Testis (tissue), 3 donors: ENCODE measurements around the gene FLAD1. TPM values are rescaled to one million over a fixed set of nuclear protein-coding genes. Genes with fewer than 3 reads are reported as not detected.

Source experiments
- DNase-seq: peaks from one replicate; pipeline ENCODE4 v3.0.0-alpha.2; 2019
- H3K27ac ChIP-seq, 2 donors: fragments of 200-600 bp; sonication (generic); one replicate each; pipeline ENCODE4 v1.5.1; 2019
- H3K27me3 ChIP-seq: fragments of 200-600 bp; sonication (generic); one replicate; pipeline ENCODE4 v1.5.1; 2019
- H3K36me3 ChIP-seq: fragments of 200-600 bp; sonication (generic); one replicate; pipeline ENCODE4 v1.5.1; 2017; ENCODE audit warnings: low read depth; ENCODE audit errors: missing control alignments
- H3K4me1 ChIP-seq: fragments of 200-600 bp; sonication (generic); one replicate; pipeline ENCODE4 v1.5.1; 2019
- H3K4me3 ChIP-seq, 2 donors: fragments of 200-600 bp; sonication (generic); one replicate each; pipeline ENCODE4 v1.5.1; 2017 to 2019
- H3K9me3 ChIP-seq: fragments of 200-600 bp; sonication (generic); one replicate; pipeline ENCODE4 v1.5.1; 2017
- CTCF ChIP-seq, 3 experiments: fragments of 450-650 bp in 2 of 3; fragments of 200-600 bp in 1 of 3; sonication (generic) in 1 of 3; IDR thresholded peaks; one replicate each; pipeline ENCODE4 v1.5.1; 2016 to 2019; ENCODE audit warnings: antibody characterized with exemption in 3 of 3, mild to moderate bottlenecking in 2 of 3, moderate library complexity in 1 of 3
- POLR2A ChIP-seq: fragments of 450-650 bp; IDR thresholded peaks from one replicate; pipeline ENCODE4 v1.6.1; 2017; ENCODE audit warnings: antibody characterized with exemption, mild to moderate bottlenecking, moderate library complexity
- WGBS, 2 donors: methylation state at CpG; one replicate each; pipeline ENCODE4 v1.1.5; 2018; 5-methylcytosine and 5-hydroxymethylcytosine counted together
- intact Hi-C: fragments of 100-400 bp; cut with DNase I; formaldehyde crosslinking; loops from one replicate; pipeline ENCODE4 v1.15.1; 2023; ENCODE audit warnings: low total_unique reads
- polyA plus RNA-seq: library from polyadenylated mRNA; stranded (reverse); fragments of 350-450 nt; fragmentation: Illumina TruSeq; extraction: RNeasy Lipid Tissue Mini Kit (QIAGEN cat#74804); gene quantifications from one replicate; pipeline ENCODE4 v1.2.3, GENCODE V29; 2014; ENCODE audit warnings: low read depth, low replicate concordance; ENCODE audit not compliant: insufficient read depth
- total RNA-seq, 2 donors: library from RNA; depleted of rRNA; stranded (reverse); fragments of >200 nt; gene quantifications; one replicate each; pipeline ENCODE4 v1.2.3, GENCODE V29; 2016

FLAD1 gene
- total and polyA plus RNA-seq, 3 donors from 2014 or later: 26.5 to 46.5 (median 35.0) TPM

GRCh38 chr1:155022927-155023236 is 39.7 kb downstream of the FLAD1 start:
- H3K9me3 ChIP-seq: no peaks in the 10 kb centered on the region
- H3K36me3 ChIP-seq: no peaks in the 10 kb centered on the region
- WGBS, 2 donors: 57 to 64% methylated on average over 4 of the region's 4 CpGs
- intact Hi-C loops: no loop called here
- no peak overlapping the region for H3K4me3 ChIP-seq
- peaks cover 3% of the 10 kb centered on the region for H3K4me1 ChIP-seq
- no peak for DNase-seq
- no peak overlapping the region for H3K27ac ChIP-seq
- no peaks in the 10 kb centered on the region for H3K27me3 ChIP-seq
- TF ChIP-seq CTCF (IDR thresholded peaks at IDR 0.05) (no peak), POLR2A (no peak)

DNA sequence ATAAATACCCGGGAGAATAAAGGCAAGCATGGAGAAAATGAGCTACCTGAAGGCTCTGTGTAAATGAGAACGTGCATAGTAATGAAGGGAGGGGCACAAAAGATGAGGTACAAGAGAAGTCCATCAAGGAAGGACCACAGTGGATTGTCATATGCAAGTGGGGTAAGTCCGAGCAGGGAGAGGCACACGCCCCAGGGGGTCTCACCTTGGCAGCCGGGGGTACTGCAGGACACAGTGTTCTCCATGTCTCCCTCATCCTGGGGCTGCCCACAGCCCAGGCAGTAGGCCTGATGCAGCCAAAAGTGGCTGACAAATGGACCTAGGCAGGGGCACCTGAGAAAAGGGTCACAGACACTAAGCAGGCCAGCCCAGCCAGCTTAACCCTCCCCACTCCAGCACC is 40.5 kb downstream of the FLAD1 start:
- Histone ChIP-seq H3K9me3 (no peaks in the 10 kb centered on the region), H3K36me3 (no peaks in the 10 kb centered on the region), H3K27me3 (no peaks in the 10 kb centered on the region), H3K4me1 (peaks cover 1% of the 10 kb centered on the region), H3K27ac (no peak overlapping the region), H3K4me3 (no peak overlapping the region)
- 88 to 89% methylated on average over 5 of the region's 5 CpGs for WGBS, 2 donors
- intact Hi-C loops: no loop called here
- no peak for DNase-seq
- TF ChIP-seq CTCF (IDR thresholded peaks at IDR 0.05): no peak
- no peak for TF ChIP-seq POLR2A

GRCh38 chr1:155024315-155024714 is 41.2 kb downstream of the FLAD1 start:
- WGBS, 2 donors: 88 to 91% methylated on average over 9 of the region's 9 CpGs
- no peak for DNase-seq
- Histone ChIP-seq H3K36me3 (no peaks in the 10 kb centered on the region), H3K4me1 (no peaks in the 10 kb centered on the region), H3K27me3 (no peaks in the 10 kb centered on the region), H3K27ac (no peak overlapping the region), H3K9me3 (no peaks in the 10 kb centered on the region), H3K4me3 (no peak overlapping the region)
- intact Hi-C loops: no loop called here
- TF ChIP-seq CTCF (IDR thresholded peaks at IDR 0.05): no peak
- no peak for TF ChIP-seq POLR2A

DNA sequence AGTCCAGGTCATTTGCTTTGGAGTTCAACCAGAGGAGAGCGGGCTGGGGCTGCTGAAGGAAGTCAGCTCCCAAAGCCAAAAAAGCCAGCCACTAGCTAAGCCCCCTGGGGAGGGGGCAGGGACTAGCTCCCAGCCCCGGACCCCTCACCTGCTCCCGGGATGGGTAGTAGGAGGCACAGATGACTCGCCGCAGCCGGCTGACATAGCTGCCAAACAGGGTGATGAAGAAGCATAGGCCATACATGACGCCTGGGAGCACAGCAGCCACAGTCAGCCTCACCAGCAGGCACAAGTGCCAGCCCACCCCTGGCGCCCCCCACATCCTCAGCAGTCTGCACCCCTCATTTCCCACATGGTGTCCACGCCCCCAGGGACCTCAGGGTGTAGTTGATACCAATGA is 43.0 kb downstream of the FLAD1 start:
- H3K27ac ChIP-seq: no peak overlapping the region
- TF ChIP-seq CTCF (IDR thresholded peaks at IDR 0.05): no peak
- TF ChIP-seq POLR2A: no peak
- intact Hi-C loops: no loop called here
- no peak overlapping the region for H3K4me3 ChIP-seq
- no peaks in the 10 kb centered on the region for H3K4me1 ChIP-seq
- 75 to 79% methylated on average over 5 to 9 of the region's 9 CpGs for WGBS, 2 donors
- H3K9me3 ChIP-seq: no peaks in the 10 kb centered on the region
- no peak for DNase-seq
- no peaks in the 10 kb centered on the region for H3K36me3 ChIP-seq
- H3K27me3 ChIP-seq: no peaks in the 10 kb centered on the region

- Histone ChIP-seq H3K36me3 (no peaks in the 10 kb centered on the region), H3K27ac (no peak overlapping the region), H3K4me3 (no peak overlapping the region), H3K27me3 (no peaks in the 10 kb centered on the region), H3K4me1 (no peaks in the 10 kb centered on the region), H3K9me3 (no peaks in the 10 kb centered on the region)
- no peak for DNase-seq
- WGBS, 2 donors: 94 to 95% methylated on average over 3 to 6 of the region's 6 CpGs
- intact Hi-C loops: no loop called here
- TF ChIP-seq CTCF (IDR thresholded peaks at IDR 0.05): no peak
- TF ChIP-seq POLR2A: no peak
Observed at GRCh38 chr1:155026588-155026987, 43.4 kb downstream of the FLAD1 start.
